ENCODE measurements around the gene TJP3.

TJP3 gene

DNA sequence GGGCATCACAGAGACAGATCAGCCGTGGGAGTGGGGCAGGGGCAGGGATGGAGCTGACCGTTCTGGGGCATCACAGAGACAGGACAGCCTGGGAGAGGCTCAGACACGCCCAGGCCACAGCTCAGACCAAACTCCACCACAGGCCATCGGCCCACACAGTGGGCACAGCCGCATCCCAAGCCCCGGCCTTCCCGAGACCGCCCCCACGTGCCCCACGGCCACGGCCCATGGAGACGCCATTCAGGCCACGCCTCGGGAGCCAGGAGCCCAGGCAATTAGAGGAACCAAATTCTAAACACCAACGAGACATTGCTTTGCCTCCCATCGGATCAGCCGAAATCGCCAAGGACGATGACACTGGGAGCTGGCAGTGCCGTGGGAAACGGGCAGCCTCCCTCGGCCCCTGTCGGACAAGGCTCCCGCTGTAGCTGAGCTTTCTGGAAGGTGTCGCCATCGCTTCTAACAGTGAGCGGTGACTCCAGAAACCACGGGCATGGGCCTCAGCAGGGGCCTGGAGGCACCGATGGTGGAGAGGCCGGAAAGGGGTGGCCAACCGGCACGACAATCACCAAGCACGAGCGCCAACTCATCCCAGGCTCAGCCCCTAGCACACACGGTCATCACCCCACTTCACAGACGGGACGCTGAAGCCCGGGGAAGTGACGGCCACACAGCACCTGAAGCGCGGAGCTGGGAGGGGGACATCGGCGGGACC lies 10.4 kb upstream of the TJP3 start:
- H3K4me3 ChIP-seq (ENCODE audit: low read depth, low read length): no peak overlapping the region
- TF ChIP-seq, protein P1, sequence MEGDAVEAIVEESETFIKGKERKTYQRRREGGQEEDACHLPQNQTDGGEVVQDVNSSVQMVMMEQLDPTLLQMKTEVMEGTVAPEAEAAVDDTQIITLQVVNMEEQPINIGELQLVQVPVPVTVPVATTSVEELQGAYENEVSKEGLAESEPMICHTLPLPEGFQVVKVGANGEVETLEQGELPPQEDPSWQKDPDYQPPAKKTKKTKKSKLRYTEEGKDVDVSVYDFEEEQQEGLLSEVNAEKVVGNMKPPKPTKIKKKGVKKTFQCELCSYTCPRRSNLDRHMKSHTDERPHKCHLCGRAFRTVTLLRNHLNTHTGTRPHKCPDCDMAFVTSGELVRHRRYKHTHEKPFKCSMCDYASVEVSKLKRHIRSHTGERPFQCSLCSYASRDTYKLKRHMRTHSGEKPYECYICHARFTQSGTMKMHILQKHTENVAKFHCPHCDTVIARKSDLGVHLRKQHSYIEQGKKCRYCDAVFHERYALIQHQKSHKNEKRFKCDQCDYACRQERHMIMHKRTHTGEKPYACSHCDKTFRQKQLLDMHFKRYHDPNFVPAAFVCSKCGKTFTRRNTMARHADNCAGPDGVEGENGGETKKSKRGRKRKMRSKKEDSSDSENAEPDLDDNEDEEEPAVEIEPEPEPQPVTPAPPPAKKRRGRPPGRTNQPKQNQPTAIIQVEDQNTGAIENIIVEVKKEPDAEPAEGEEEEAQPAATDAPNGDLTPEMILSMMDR (conservative IDR thresholded peaks at IDR 0.05; ENCODE audit: low read depth, low read length): no peak

DNA sequence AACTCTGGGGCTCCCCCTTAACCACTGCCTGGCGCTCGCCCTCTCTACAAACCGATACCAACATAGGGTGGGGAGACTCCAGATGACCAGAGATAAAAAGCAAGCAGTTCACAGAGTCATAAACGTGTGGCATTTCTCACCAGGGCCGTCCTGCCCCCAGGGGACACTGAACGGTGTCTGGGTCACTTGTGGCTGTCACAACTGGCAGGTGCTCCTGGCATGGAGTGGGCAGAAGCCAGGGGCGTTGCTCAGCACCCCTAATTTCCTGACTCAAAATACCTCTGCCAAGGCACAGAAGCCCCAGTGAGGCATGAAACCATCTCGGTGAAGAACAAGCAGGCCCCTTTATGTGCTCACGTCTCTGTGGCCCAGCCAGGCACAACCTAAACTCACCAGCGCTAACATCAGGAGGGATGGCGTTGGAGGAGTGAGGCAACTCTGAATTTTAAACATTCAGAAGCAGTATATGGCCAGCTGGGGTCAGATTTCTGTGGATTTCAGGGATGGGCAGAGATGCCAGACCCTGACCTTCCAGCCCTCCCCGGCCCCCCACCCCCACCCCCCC lies 9.7 kb upstream of the TJP3 start:
- peak overlapping the region; percentile 84 for H3K4me3 ChIP-seq (ENCODE audit: low read depth, low read length)
- DNase-seq (ENCODE audit: low read depth): peak; percentile 55
- TF ChIP-seq, protein P1 (conservative IDR thresholded peaks at IDR 0.05; ENCODE audit: low read depth, low read length): no peak

More for the DNA sequence above, 10.4 kb upstream of the TJP3 start:
- no peak for DNase-seq (ENCODE audit: low read depth)

DNA sequence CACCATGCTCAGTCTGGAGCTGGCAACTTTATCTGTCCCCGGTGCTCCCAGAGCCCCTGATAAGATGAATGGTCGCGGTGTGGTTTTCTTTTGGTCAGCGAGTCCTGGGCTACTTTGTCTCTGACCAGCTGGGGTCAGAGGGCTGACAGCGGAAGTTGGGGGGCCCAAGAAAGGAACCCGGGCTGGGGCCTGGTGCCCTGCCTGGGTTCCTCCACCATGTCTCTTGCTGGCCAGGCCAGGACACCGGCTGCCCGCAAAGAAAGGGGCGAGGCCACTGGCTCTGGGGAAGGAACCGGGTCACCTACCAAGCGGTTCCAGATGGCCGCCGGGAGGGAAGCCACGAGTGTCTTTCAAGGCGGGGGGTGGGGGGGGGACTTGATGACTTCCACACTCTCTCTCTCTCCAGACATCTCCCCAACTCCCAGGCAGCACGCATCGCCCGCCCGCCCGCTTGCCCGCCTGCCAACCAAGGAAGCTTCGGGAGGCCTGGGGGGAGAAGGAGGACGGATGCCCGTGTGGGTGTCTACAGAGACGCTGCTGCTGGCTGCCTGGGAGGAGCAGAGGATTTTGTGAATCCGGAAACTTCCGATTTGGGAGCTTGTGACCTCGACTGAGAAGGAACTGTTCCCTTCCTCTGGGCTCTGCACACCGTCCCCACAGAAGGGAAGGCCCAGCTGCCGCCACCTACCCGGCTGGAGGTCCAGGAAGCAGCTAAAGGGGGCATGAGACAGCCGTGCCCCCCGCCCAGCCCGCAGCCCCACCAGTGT lies 9.0 kb upstream of the TJP3 start:
- TF ChIP-seq, protein P1 (conservative IDR thresholded peaks at IDR 0.05; ENCODE audit: low read depth, low read length): no peak
- peak overlapping the region; percentile 84 for H3K4me3 ChIP-seq (ENCODE audit: low read depth, low read length)
- DNase-seq (ENCODE audit: low read depth): peak; percentile 42

DNA sequence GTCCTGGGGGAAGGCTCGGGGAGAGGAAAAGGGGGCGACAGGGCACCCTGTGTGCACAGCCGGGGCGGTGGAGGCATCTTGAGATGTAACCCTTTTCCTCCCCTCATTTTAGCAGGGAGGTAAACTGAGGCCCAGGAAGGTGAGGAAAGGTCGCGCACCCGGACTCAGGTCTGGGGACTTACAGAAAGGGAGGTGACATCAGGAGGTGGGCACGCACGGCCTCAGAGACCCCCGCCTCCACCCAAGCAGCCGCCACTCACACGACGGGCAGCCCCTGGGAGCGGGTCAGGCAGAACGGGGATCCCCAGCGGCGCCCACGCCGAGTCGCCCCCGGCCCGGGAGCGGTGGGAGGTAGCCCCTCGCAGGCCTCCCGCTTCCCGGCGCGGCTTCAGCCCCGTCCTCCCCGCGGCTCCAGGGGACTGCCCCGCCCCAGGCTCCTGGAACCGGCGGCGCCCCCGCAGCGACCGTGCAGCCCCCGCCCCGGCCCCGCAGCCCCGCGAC lies 8.4 kb upstream of the TJP3 start:
- TF ChIP-seq, protein P1 (conservative IDR thresholded peaks at IDR 0.05; ENCODE audit: low read depth, low read length): no peak
- H3K4me3 ChIP-seq (ENCODE audit: low read depth, low read length): peak overlapping the region; percentile 84
- no peak for DNase-seq (ENCODE audit: low read depth)

DNA sequence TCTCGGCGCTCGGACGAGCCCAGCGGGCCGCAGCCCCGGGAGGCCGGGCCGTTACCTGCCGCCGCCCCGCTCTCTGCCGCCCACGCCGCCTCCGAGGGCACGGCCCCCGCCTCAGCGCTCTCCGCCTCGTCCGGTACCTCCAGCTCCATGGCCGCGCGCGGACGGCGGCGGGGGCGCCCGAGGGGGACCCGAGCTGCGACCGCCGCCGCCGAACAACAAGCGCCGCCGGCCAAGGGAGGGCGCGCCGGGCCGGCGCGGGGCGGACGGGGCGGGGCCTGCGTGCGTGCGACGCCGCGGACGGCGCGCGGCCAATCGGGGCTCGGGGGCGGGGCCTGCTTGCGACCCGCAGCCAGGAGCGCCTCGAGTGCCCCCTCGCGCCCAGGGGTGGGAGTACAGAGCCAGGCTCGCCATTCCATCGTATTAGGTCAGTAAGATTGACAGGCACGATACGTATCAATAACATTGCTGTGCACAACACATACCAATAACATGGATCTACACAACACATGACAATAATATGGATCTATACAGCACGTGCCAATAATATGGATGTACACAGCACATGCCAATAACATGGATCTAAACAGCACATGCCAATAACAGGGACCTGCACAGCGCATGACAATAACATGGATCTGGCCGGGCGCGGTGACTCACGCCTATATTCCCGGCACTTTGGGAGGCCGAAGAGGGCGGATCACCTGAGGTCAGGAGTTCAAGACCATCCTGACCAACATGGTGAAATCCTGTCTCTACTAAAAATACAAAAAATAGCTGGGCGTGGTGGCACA lies 7.7 kb upstream of the TJP3 start, which contains the start of gene PIP5K1C:
Gene PIP5K1C, minus strand, starts transcription at position 227 of the 791 bp plus-strand sequence. Its CDS starts 78 bp downstream, at position 149.
- TF ChIP-seq, protein P1 (conservative IDR thresholded peaks at IDR 0.05; ENCODE audit: low read depth, low read length): peak; percentile 72
- peak; percentile 87 for DNase-seq (ENCODE audit: low read depth)
- peak within 1 kb of the TSS; percentile 84 for H3K4me3 ChIP-seq (ENCODE audit: low read depth, low read length)

DNA sequence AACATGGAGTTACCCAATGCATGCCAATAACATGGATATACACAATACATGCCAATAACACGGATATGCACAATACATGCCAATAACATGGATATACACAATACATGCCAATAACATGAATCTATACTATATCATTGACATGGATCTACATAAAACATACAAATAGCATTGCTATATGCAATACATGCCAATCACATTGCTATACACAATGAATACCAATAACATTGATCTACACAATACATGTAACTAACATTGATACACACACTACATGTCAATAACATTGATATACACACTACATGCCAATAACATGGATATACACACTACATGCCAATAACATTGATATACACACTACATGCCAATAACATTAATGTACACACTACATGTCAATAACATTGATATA lies 7.0 kb upstream of the TJP3 start:
- DNase-seq (ENCODE audit: low read depth): no peak
- H3K4me3 ChIP-seq (ENCODE audit: low read depth, low read length): no peak overlapping the region
- TF ChIP-seq, protein P1 (conservative IDR thresholded peaks at IDR 0.05; ENCODE audit: low read depth, low read length): no peak

Measured in choroid plexus epithelial cell (primary cell).